ENCODE data around the gene NTM. TPM values are rescaled to one million over a fixed set of nuclear protein-coding genes. Genes with fewer than 3 reads are reported as not detected.

The NTM gene
- total RNA-seq, 3 donors from 2014 or later: 0.66 to 9.0 (median 1.0) TPM

- Histone ChIP-seq H3K4me3 (no peak overlapping the region), H3K36me3 (no peaks in the 10 kb centered on the region), H3K4me1 (no peaks in the 10 kb centered on the region), H3K27me3 (peaks cover 0 to 4% of the 10 kb centered on the region in 2 donors), H3K9me3 (no peaks in the 10 kb centered on the region), H3K27ac (no peak overlapping the region)
- DNase-seq (ENCODE audit: low spot score in 2 of 2): no peak
- intact Hi-C loops (cut with DNase I; ENCODE audit: low total_unique reads): loop anchor here (5.0 kb wide), 1 partner anchor 1315 kb away; no protein-coding TSS in a partner anchor
- TF ChIP-seq CTCF (IDR thresholded peaks at IDR 0.05) (no peak), POLR2AphosphoS5 (IDR thresholded peaks at IDR 0.05) (no peak), POLR2A (IDR thresholded peaks at IDR 0.05) (no peak)
Observed at GRCh38 chr11:131832079-131832478, 461.7 kb downstream of the NTM start.

DNA sequence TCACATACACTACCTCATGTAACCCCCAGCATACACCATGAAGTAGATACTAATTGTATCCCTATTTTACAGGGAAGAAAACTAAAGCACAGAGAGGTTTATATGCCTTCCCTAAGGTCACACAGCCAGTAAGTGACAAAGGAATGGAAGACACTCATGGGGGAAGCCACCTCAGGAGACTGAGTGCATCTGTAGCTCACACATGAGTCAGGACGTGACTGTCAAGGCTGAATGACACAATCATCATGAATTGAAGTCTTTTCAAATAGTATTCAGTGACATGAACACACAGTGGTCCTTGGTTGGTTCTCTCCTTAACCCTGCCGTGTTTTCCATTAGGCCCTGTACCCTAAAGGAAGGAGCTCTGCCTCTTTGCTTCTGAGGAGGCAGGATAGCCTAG is 463.0 kb downstream of the NTM start:
- Histone ChIP-seq H3K4me1 (no peaks in the 10 kb centered on the region), H3K27me3 (peaks cover 0 to 4% of the 10 kb centered on the region in 2 donors), H3K4me3 (no peak overlapping the region), H3K9me3 (no peaks in the 10 kb centered on the region), H3K36me3 (no peaks in the 10 kb centered on the region), H3K27ac (no peak overlapping the region)
- intact Hi-C loops (cut with DNase I; ENCODE audit: low total_unique reads): loop anchor here (5.0 kb wide), 1 partner anchor 1314 kb away; no protein-coding TSS in a partner anchor
- no peak for DNase-seq (ENCODE audit: low spot score in 2 of 2)
- TF ChIP-seq POLR2AphosphoS5 (IDR thresholded peaks at IDR 0.05): no peak
- TF ChIP-seq CTCF (IDR thresholded peaks at IDR 0.05): no peak
- TF ChIP-seq POLR2A (IDR thresholded peaks at IDR 0.05): no peak

GRCh38 chr11:131837562-131837961 is 467.1 kb downstream of the NTM start:
- Histone ChIP-seq H3K4me1 (no peaks in the 10 kb centered on the region), H3K9me3 (no peaks in the 10 kb centered on the region), H3K36me3 (no peaks in the 10 kb centered on the region), H3K27me3 (peaks cover 0 to 4% of the 10 kb centered on the region in 2 donors), H3K27ac (no peak overlapping the region), H3K4me3 (no peak overlapping the region)
- intact Hi-C loops (cut with DNase I; ENCODE audit: low total_unique reads): no loop called here
- TF ChIP-seq CTCF (IDR thresholded peaks at IDR 0.05) (no peak), POLR2AphosphoS5 (IDR thresholded peaks at IDR 0.05) (no peak), POLR2A (IDR thresholded peaks at IDR 0.05) (no peak)
- DNase-seq (ENCODE audit: low spot score in 2 of 2): no peak

DNA sequence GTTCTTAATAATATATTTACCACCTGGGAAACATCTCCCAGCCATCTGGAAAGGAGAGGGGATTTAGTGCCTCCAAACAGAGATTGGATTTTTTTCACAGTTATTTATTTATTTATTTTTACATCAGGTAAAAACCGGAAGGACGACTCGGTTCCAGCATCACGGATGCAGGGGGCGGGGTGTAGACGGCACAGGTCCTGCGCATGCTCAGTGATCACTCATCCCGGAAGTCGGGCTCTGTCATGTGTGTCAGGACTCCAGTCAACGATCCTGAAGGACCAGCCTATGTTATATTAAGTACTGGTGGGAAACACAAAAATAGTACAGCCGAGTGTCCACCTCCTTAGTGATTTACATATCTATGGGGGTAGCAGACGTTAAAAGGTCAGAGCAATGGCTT is 467.6 kb downstream of the NTM start:
- intact Hi-C loops (cut with DNase I; ENCODE audit: low total_unique reads): no loop called here
- no peaks in the 10 kb centered on the region for H3K4me1 ChIP-seq
- no peaks in the 10 kb centered on the region for H3K9me3 ChIP-seq
- H3K4me3 ChIP-seq: no peak overlapping the region
- DNase-seq (ENCODE audit: low spot score in 2 of 2): no peak
- no peaks in the 10 kb centered on the region for H3K36me3 ChIP-seq
- H3K27me3 ChIP-seq: peaks cover 0 to 4% of the 10 kb centered on the region in 2 donors
- no peak for TF ChIP-seq CTCF (IDR thresholded peaks at IDR 0.05)
- TF ChIP-seq POLR2A (IDR thresholded peaks at IDR 0.05): no peak
- no peak for TF ChIP-seq POLR2AphosphoS5 (IDR thresholded peaks at IDR 0.05)
- no peak overlapping the region for H3K27ac ChIP-seq

- no peaks in the 10 kb centered on the region for H3K36me3 ChIP-seq
- no peak overlapping the region for H3K27ac ChIP-seq
Observed at GRCh38 chr11:131839326-131839725, 468.9 kb downstream of the NTM start.

More at GRCh38 chr11:131839326-131839725, 468.9 kb downstream of the NTM start:
- no peaks in the 10 kb centered on the region for H3K9me3 ChIP-seq
- H3K4me3 ChIP-seq: no peak overlapping the region
- no peak for DNase-seq (ENCODE audit: low spot score in 2 of 2)
- H3K4me1 ChIP-seq: no peaks in the 10 kb centered on the region
- peaks cover 0 to 4% of the 10 kb centered on the region in 2 donors for H3K27me3 ChIP-seq
- intact Hi-C loops (cut with DNase I; ENCODE audit: low total_unique reads): no loop called here
- TF ChIP-seq CTCF (IDR thresholded peaks at IDR 0.05): no peak
- no peak for TF ChIP-seq POLR2A (IDR thresholded peaks at IDR 0.05)
- TF ChIP-seq POLR2AphosphoS5 (IDR thresholded peaks at IDR 0.05): no peak

Measured in breast epithelium (tissue), 4 donors.